GM12891 (cell line): ENCODE measurements around the gene CCDC167.
A peak's percentile ranks its signal among the peaks of the same experiment; 100 is the strongest.

Source experiments
- POLR2A ChIP-seq: IDR thresholded peaks from 2 replicates; pipeline ENCODE4 v1.6.1; 2011; ENCODE audit warnings: low read depth, low read length, control low read depth
- POLR2AphosphoS5 ChIP-seq: IDR thresholded peaks from 2 replicates; pipeline ENCODE4 v1.6.1; 2011; ENCODE audit warnings: low read depth, low read length, control low read depth
- POU2F2 ChIP-seq: IDR thresholded peaks from 2 replicates; pipeline ENCODE4 v1.6.1; 2011; ENCODE audit warnings: low read depth, mild to moderate bottlenecking, control low read depth, low read length, moderate library complexity
- SPI1 ChIP-seq: IDR thresholded peaks from 2 replicates; pipeline ENCODE4 v1.6.1; 2011; ENCODE audit warnings: low read depth, low read length, control low read depth
- TAF1 ChIP-seq: IDR thresholded peaks from 2 replicates; pipeline ENCODE4 v1.6.1; 2011; ENCODE audit warnings: low read depth, low read length, control low read depth

- peak; percentile 58 for TF ChIP-seq SPI1
- TF ChIP-seq POLR2A = no peak
- TF ChIP-seq POLR2AphosphoS5 = no peak
- no peak for TF ChIP-seq TAF1
- no peak for TF ChIP-seq POU2F2
Observed at GRCh38 chr6:37540390-37540789, 40.7 kb upstream of the CCDC167 start.
